ENCODE results near the gene CCDC121.

GRCh38 chr2:27615316-27615715, 13.5 kb downstream of the CCDC121 start:
- TF ChIP-seq POLR2A (IDR thresholded peaks at IDR 0.05) (no peak), CTCF (IDR thresholded peaks at IDR 0.05) (no peak), POLR2AphosphoS5 (IDR thresholded peaks at IDR 0.05) (no peak)
